ENCODE results near the gene CADPS2.

CADPS2 gene

GRCh38 chr7:122299624-122300210, 586.5 kb downstream of the CADPS2 start:
- no peaks in the 10 kb centered on the region for H3K36me3 ChIP-seq (ENCODE audit: control insufficient read depth in 1 of 2, insufficient read depth in 2 of 2, low read depth in 1 of 2, low read length in 2 of 2)
- WGBS, result 3% methylated on average over 32 of the region's 32 CpGs

GRCh38 chr7:122298618-122299017, 587.6 kb downstream of the CADPS2 start:
- H4K91ac ChIP-seq (ENCODE audit: low read length), result no peak overlapping the region
- H2BK12ac ChIP-seq (ENCODE audit: low read length in 2 of 2), result no peak overlapping the region
- no peak overlapping the region for H3K18ac ChIP-seq (ENCODE audit: low read depth in 1 of 2, low read length in 2 of 2)
- H3K4me1 ChIP-seq (ENCODE audit: control insufficient read depth, insufficient read depth, low read depth, low read length), result peaks cover 15% of the 10 kb centered on the region
- no peak overlapping the region for H3K4me2 ChIP-seq (ENCODE audit: low read length, poor library complexity, severe bottlenecking)
- H3K9ac ChIP-seq (ENCODE audit: low read length), result no peak overlapping the region
- 88% methylated on average over 2 of the region's 2 CpGs for WGBS
- H3K23ac ChIP-seq (ENCODE audit: low read length in 2 of 2), result no peak overlapping the region
- H3K14ac ChIP-seq (ENCODE audit: low read length in 2 of 2), result no peak overlapping the region
- H2BK5ac ChIP-seq (ENCODE audit: low read depth, low read length, poor library complexity, severe bottlenecking), result no peak overlapping the region
- H3K4me3 ChIP-seq (ENCODE audit: insufficient read depth in 1 of 2, low read depth in 1 of 2, low read length in 2 of 2), result no peak overlapping the region
- no peak for DNase-seq
- H3K9me3 ChIP-seq (ENCODE audit: control insufficient read depth, low read length), result no peaks in the 10 kb centered on the region
- H3K27me3 ChIP-seq (ENCODE audit: control insufficient read depth in 1 of 2, insufficient read depth in 1 of 2, low read length in 2 of 2), result peaks cover 64 to 81% of the 10 kb centered on the region in 2 experiments
- H3K79me1 ChIP-seq (replicated peaks; ENCODE audit: low read length, poor library complexity, severe bottlenecking), result no peaks in the 10 kb centered on the region
- H3K36me3 ChIP-seq (ENCODE audit: control insufficient read depth in 1 of 2, insufficient read depth in 2 of 2, low read depth in 1 of 2, low read length in 2 of 2), result no peaks in the 10 kb centered on the region
- no peak overlapping the region for H2AFZ ChIP-seq (ENCODE audit: low read depth, low read length)
- no peak overlapping the region for H2BK15ac ChIP-seq (ENCODE audit: low read depth, poor library complexity, severe bottlenecking)
- no peak overlapping the region for H4K8ac ChIP-seq (ENCODE audit: low read length)
- H2BK120ac ChIP-seq (ENCODE audit: low read depth, low read length), result no peak overlapping the region
- no peak overlapping the region for H3K4ac ChIP-seq (ENCODE audit: low read depth in 1 of 2, low read length in 2 of 2)
- H2AK5ac ChIP-seq (ENCODE audit: low read length, severe bottlenecking), result no peak overlapping the region
- no peak overlapping the region for H3K27ac ChIP-seq (ENCODE audit: low read length, poor library complexity, severe bottlenecking)

More at GRCh38 chr7:122299624-122300210, 586.5 kb downstream of the CADPS2 start:
- Histone ChIP-seq H4K8ac (ENCODE audit: low read length) (no peak overlapping the region), H3K9me3 (ENCODE audit: control insufficient read depth, low read length) (no peaks in the 10 kb centered on the region), H2BK120ac (ENCODE audit: low read depth, low read length) (no peak overlapping the region), H3K9ac (ENCODE audit: low read length) (no peak overlapping the region), H3K23ac (ENCODE audit: low read length in 2 of 2) (peak overlapping the region in 1 of 2 experiments; percentile 14), H3K4me2 (ENCODE audit: low read length, poor library complexity, severe bottlenecking) (peak overlapping the region; percentile 26), H3K79me1 (replicated peaks; ENCODE audit: low read length, poor library complexity, severe bottlenecking) (no peaks in the 10 kb centered on the region), H3K27me3 (ENCODE audit: control insufficient read depth in 1 of 2, insufficient read depth in 1 of 2, low read length in 2 of 2) (peaks cover 75 to 92% of the 10 kb centered on the region in 2 experiments), H2AFZ (ENCODE audit: low read depth, low read length) (no peak overlapping the region), H3K27ac (ENCODE audit: low read length, poor library complexity, severe bottlenecking) (no peak overlapping the region), H2BK15ac (ENCODE audit: low read depth, poor library complexity, severe bottlenecking) (no peak overlapping the region), H3K18ac (ENCODE audit: low read depth in 1 of 2, low read length in 2 of 2) (no peak overlapping the region), H3K4ac (ENCODE audit: low read depth in 1 of 2, low read length in 2 of 2) (no peak overlapping the region), H2AK5ac (ENCODE audit: low read length, severe bottlenecking) (no peak overlapping the region), H2BK12ac (ENCODE audit: low read length in 2 of 2) (no peak overlapping the region), H3K4me3 (ENCODE audit: insufficient read depth in 1 of 2, low read depth in 1 of 2, low read length in 2 of 2) (peak overlapping the region; percentile 21 to 23), H4K91ac (ENCODE audit: low read length) (no peak overlapping the region), H3K14ac (ENCODE audit: low read length in 2 of 2) (peak overlapping the region in 1 of 2 experiments; percentile 39), H2BK5ac (ENCODE audit: low read depth, low read length, poor library complexity, severe bottlenecking) (no peak overlapping the region), H3K4me1 (ENCODE audit: control insufficient read depth, insufficient read depth, low read depth, low read length) (peaks cover 23% of the 10 kb centered on the region)
- DNase-seq, result no peak

- H3K36me3 ChIP-seq (ENCODE audit: control insufficient read depth in 1 of 2, insufficient read depth in 2 of 2, low read depth in 1 of 2, low read length in 2 of 2), result no peaks in the 10 kb centered on the region
- no peak overlapping the region for H4K8ac ChIP-seq (ENCODE audit: low read length)
Observed at GRCh38 chr7:122298131-122298530, 588.1 kb downstream of the CADPS2 start.

GRCh38 chr7:122291189-122291588, 595.1 kb downstream of the CADPS2 start:
- Histone ChIP-seq H3K23ac (ENCODE audit: low read length in 2 of 2) (no peak overlapping the region), H2AK5ac (ENCODE audit: low read length, severe bottlenecking) (no peak overlapping the region), H3K14ac (ENCODE audit: low read length in 2 of 2) (no peak overlapping the region), H3K27ac (ENCODE audit: low read length, poor library complexity, severe bottlenecking) (no peak overlapping the region), H3K79me1 (replicated peaks; ENCODE audit: low read length, poor library complexity, severe bottlenecking) (no peaks in the 10 kb centered on the region), H2BK5ac (ENCODE audit: low read depth, low read length, poor library complexity, severe bottlenecking) (no peak overlapping the region), H3K9me3 (ENCODE audit: control insufficient read depth, low read length) (peaks cover 16% of the 10 kb centered on the region), H3K4me1 (ENCODE audit: control insufficient read depth, insufficient read depth, low read depth, low read length) (no peaks in the 10 kb centered on the region), H2BK12ac (ENCODE audit: low read length in 2 of 2) (no peak overlapping the region), H3K4me2 (ENCODE audit: low read length, poor library complexity, severe bottlenecking) (no peak overlapping the region), H3K18ac (ENCODE audit: low read depth in 1 of 2, low read length in 2 of 2) (no peak overlapping the region), H4K91ac (ENCODE audit: low read length) (no peak overlapping the region), H2BK120ac (ENCODE audit: low read depth, low read length) (no peak overlapping the region), H3K4me3 (ENCODE audit: insufficient read depth in 1 of 2, low read depth in 1 of 2, low read length in 2 of 2) (no peak overlapping the region), H4K8ac (ENCODE audit: low read length) (no peak overlapping the region), H3K27me3 (ENCODE audit: control insufficient read depth in 1 of 2, insufficient read depth in 1 of 2, low read length in 2 of 2) (peaks cover 15 to 17% of the 10 kb centered on the region in 2 experiments), H2AFZ (ENCODE audit: low read depth, low read length) (no peak overlapping the region), H2BK15ac (ENCODE audit: low read depth, poor library complexity, severe bottlenecking) (no peak overlapping the region), H3K9ac (ENCODE audit: low read length) (no peak overlapping the region), H3K4ac (ENCODE audit: low read depth in 1 of 2, low read length in 2 of 2) (no peak overlapping the region), H3K36me3 (ENCODE audit: control insufficient read depth in 1 of 2, insufficient read depth in 2 of 2, low read depth in 1 of 2, low read length in 2 of 2) (no peaks in the 10 kb centered on the region)
- WGBS, result 100% methylated on average over 2 of the region's 2 CpGs
- DNase-seq, result no peak

More at GRCh38 chr7:122298131-122298530, 588.1 kb downstream of the CADPS2 start:
- H3K4me2 ChIP-seq (ENCODE audit: low read length, poor library complexity, severe bottlenecking), result no peak overlapping the region
- no peak overlapping the region for H3K4ac ChIP-seq (ENCODE audit: low read depth in 1 of 2, low read length in 2 of 2)
- H3K4me1 ChIP-seq (ENCODE audit: control insufficient read depth, insufficient read depth, low read depth, low read length), result peaks cover 15% of the 10 kb centered on the region
- H2BK15ac ChIP-seq (ENCODE audit: low read depth, poor library complexity, severe bottlenecking), result no peak overlapping the region
- 30% methylated on average over 2 of the region's 2 CpGs for WGBS
- no peak overlapping the region for H2BK5ac ChIP-seq (ENCODE audit: low read depth, low read length, poor library complexity, severe bottlenecking)
- no peak for DNase-seq
- no peak overlapping the region for H3K14ac ChIP-seq (ENCODE audit: low read length in 2 of 2)
- H2BK120ac ChIP-seq (ENCODE audit: low read depth, low read length), result no peak overlapping the region
- H3K27ac ChIP-seq (ENCODE audit: low read length, poor library complexity, severe bottlenecking), result no peak overlapping the region
- no peak overlapping the region for H4K91ac ChIP-seq (ENCODE audit: low read length)
- no peak overlapping the region for H3K4me3 ChIP-seq (ENCODE audit: insufficient read depth in 1 of 2, low read depth in 1 of 2, low read length in 2 of 2)
- H3K18ac ChIP-seq (ENCODE audit: low read depth in 1 of 2, low read length in 2 of 2), result no peak overlapping the region
- H2AFZ ChIP-seq (ENCODE audit: low read depth, low read length), result no peak overlapping the region
- no peaks in the 10 kb centered on the region for H3K79me1 ChIP-seq (replicated peaks; ENCODE audit: low read length, poor library complexity, severe bottlenecking)
- no peak overlapping the region for H2BK12ac ChIP-seq (ENCODE audit: low read length in 2 of 2)
- no peak overlapping the region for H3K9ac ChIP-seq (ENCODE audit: low read length)
- no peak overlapping the region for H2AK5ac ChIP-seq (ENCODE audit: low read length, severe bottlenecking)
- H3K9me3 ChIP-seq (ENCODE audit: control insufficient read depth, low read length), result no peaks in the 10 kb centered on the region
- H3K27me3 ChIP-seq (ENCODE audit: control insufficient read depth in 1 of 2, insufficient read depth in 1 of 2, low read length in 2 of 2), result peaks cover 61 to 76% of the 10 kb centered on the region in 2 experiments
- no peak overlapping the region for H3K23ac ChIP-seq (ENCODE audit: low read length in 2 of 2)

All from mesenchymal stem cell (in vitro differentiated cells and primary cell).